ENCODE measurements around the gene MORF4L1.
"Not testable (repeated sequence)": the region's sequence is repeated elsewhere in the genome, so short reads cannot be mapped to it uniquely, and the experiment has no call there.

The MORF4L1 gene, protein sequence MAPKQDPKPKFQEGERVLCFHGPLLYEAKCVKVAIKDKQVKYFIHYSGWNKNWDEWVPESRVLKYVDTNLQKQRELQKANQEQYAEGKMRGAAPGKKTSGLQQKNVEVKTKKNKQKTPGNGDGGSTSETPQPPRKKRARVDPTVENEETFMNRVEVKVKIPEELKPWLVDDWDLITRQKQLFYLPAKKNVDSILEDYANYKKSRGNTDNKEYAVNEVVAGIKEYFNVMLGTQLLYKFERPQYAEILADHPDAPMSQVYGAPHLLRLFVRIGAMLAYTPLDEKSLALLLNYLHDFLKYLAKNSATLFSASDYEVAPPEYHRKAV

DNA sequence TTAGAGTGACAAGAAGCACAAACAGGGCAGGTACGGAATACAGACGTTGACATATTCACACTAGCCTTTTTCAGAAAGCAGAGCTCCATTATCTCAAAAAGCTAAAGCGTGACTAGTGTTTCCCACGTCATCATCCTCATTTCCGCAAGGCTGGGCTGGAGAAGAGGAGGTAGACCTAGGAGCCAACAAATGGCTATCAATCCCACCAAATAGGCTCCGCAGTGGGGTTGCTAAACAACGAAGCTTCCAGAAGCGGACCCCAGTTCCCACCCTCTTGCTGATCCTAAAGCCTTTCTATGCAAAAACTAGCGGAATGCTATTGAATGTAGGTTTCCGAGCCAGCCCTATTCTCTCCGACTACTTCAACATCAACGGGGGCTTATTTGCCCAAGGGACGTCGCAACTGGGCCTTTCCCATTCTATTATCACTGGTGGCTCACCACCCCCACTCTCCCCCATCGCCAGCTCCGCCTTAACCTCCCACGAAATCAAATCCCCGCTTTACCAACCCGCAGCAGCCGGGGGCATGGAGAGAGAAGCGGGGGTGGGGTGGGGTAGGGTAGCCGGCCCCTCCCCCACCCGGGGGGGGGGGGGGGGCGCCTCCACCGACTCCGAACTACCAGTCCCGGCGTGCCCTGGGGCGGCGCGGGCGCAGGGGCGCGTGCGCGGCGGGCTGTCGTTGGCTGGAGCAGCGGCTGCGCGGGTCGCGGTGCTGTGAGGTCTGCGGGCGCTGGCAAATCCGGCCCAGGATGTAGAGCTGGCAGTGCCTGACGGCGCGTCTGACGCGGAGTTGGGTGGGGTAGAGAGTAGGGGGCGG, at the start of gene MORF4L1:
TSS of gene MORF4L1 (plus strand) at position 736 of the 817 bp plus-strand sequence. CDS start 128 bp downstream, outside the sequence.
- peak; percentile 83 for DNase-seq (ENCODE audit: low spot score)

DNA sequence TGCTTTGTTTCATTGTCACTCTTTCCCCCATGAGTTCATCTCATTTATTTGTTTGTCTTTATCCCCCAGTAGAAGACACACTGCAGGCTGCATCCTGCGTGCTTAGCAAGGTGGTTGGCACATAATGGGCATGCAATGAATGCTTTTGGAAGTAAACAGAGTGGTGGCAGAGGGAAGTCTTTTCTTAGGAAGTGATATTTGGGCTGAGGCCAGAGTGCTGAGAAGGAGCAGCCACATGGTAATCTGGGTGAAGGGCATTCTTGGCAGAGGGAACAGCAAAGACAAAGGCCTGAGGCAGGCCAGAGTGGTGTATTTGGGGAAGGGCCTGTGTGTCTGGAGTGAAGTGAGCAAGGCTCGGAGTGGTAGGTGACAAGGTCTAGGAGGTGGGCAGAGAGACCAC, 43.8 kb upstream of the MORF4L1 start:
- DNase-seq (ENCODE audit: low spot score): no peak

DNA sequence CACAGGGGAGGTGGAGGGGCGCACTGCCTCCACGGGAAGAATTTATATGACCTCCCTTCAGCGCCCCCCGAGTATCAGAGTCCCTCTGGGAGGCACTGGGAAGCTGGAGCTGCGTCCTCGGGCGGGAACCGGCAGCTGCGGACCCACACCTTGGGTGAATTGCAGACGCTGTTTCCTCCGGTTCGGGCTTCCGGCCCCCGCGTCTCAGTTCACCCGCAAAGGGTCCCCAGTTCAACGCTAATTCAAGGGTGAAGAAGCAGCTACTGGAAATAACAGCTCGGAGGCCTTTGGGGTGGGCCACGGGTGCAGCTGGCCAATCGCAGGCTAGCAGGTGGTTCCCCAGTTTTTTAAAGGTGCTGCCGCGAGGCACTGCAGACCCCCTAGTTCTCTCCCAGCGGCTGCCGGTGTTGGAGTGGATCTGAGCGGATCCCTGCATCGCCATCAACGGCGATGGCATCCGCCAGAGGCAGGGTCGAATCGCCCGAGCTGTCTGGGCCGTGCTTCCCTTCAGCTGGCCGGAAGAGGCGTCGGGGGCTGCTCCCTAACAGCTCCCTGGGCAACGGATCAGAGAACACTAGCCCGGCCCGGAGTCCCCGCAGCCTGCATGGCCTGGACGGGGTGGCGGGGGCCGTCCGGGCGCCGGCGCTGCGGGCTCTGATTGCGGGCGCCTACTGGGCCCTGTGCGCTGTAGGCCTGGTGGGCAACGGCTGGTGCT, 42.0 kb upstream of the MORF4L1 start:
- no peak for DNase-seq (ENCODE audit: low spot score)

DNA sequence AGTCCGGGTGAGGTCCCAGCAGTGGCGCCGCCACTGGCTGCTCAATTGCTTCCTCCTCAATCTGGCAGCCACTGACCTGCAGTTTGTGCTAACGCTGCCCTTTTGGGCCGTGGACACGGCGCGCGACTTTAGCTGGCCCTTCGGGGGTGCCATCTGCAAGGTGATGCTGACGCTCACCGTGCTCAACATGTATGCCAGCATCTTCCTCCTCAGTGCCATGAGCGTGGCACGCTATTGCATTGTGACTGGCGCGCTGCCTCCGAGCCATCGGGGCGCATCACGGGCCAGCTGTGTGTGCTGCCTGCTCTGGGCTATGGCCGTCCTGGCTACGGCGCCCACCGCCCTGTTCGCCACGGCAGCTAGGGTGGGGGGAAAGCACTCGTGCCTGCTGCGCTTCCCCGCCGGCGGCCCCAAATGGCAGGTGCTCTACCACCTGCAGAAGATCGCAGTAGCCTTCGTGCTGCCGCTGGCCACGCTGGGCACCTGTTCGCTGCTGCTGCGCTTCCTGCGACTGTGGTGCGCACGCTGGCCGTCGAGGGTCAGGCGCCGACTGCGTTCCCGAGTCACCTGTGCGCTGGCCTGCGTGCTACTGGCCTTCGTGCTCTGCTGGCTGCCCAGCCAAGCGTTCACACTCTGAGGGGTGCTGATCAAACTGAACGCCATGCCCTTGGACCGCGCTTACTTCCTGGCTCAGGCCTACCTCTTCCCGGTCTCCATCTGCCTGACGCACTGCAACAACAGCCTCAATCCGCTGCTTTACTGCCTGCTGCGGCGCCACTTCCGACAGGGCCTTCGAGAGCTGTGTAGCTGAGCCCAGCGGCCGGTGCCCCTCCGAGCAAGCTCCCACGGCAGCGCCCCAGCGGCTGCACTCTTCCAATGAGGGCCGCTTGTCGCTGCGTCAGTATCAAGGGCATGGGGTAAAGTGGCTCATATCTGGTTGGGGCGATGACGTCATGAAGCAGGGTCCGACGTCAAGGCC, 41.2 kb upstream of the MORF4L1 start:
- DNase-seq (ENCODE audit: low spot score): no peak

DNA sequence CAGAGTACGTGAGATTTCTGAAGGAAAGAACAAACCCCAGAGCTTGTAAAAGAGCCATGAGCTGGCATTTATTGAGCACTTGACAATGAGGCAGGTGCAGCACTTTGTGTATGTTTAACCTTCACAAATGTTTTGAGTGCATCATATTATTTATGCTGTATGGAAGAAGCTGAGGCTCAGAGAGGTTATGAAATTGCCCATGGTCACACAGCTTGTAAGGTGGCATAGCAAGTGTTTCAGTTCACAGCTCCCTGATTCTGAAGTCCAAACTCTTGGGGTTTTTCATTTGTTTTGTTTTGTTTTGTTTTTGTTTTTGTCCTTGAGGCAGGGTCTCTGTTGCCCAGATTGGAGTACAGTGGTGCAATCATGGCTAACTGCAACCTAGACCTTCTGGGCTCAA, 36.4 kb upstream of the MORF4L1 start:
- DNase-seq (ENCODE audit: low spot score): no peak

DNA sequence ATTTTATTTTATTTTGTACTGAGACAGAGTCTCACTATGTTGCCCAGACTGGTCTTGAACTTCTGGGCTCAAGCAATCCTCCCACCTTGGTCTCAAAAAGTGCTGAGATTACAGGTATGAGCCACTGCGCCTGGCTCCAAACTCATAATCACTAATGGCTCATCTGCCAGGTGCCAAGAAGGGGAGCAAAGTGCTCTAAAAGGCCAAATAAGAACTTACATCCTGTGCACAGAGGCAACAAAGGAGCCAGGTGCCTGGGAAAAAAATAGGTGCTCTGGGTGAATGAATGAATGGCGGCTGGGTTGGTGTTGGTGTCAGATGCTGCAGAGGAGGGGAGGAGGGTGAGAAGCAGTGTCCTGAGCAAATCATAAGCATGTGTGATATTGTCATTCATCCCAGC, 35.6 kb upstream of the MORF4L1 start:
- DNase-seq (ENCODE audit: low spot score): no peak

DNA sequence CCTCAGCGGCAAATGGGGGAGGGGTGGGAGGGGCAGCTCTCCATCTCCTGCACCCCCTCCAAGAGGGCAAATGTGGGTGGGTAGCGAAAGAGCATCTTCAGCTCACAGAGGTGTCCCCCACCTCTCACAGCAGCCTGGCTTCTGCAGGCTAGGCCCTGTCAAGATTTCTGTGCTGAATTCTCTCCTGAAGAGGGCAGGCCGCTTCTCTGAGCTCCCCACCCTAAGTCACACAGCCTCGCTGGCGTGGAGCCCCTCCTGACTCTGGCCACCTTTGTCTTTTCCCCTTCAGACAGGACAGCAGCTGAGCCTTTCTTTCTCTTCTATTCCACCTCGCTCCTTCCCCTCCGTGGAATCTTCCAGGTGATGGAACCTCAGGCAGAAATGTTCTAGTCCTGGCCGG, 35.1 kb upstream of the MORF4L1 start:
- DNase-seq (ENCODE audit: low spot score): no peak

DNA sequence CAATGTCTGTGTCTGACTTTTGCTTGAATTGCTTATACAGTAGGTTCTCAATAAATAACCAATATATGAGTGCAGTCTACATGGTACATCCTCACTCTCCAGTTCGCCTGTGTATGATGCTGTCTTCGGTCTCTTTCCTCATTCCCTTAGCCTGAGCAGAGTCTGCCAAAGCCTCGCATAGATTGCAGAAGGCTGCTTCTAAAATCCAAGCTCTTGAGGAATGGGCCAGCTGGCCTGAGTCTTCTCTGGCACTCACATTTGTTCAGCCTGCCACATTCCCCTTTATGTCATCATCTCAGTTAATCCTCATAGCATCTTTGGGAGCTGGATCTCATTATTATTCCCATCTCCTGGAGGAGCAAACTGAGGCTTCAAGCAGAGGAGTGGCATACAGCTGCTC, 34.2 kb upstream of the MORF4L1 start:
- no peak for DNase-seq (ENCODE audit: low spot score)

DNA sequence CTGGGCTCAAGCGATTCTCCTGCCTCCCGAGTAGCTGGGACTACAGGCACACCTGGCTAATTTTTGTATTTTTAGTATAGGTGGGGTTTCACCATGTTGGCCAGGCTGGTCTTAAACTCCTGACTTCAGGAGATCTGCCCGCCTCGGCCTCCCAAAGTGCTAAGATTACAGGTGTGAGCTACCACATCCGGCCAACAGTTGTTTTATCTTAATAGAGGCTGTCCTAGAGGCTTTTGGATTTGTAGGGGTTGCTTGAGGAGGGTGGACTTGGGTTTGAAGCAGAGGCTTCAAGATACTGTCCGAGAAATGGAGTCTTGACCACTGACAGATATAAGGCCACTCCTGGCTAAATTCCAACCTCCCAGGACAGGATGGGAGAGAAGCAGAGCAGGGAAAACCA, 33.5 kb upstream of the MORF4L1 start:
- not testable (repeated sequence) for DNase-seq (ENCODE audit: low spot score)

DNA sequence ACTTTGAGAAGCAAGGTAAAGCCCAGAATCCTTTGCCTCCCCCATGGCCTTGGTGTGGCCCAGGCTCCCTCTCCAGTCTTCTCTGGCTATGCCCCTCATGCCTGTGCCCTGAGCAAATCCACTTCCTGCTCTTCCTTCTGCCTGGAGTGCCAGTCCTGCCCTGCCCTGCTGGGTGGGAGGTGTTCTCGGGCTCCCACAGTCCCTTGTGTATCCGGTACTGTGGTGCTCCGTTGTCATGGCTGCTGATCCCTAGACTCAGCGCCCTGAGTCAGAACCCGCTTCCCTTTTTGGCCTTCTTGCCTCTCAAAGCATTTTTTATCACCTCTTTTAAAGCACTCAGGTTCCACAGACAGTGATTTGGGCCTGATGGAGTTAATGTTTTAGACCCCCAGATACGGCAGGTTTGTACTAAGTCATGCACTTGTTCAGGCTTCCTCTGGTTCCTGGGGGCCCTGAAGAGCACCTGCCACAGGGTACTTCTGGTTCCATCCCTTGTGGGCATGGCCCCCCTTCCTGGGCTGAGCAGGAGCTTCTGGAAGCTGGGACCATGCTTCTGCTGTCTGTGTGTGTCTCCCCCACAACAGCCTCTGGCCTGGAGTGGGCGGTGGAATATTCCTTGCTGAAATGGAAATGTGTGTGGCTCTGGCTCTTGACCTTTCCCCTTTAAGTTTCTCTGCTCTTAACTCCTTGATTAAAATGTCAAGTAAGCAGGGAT, 31.9 kb upstream of the MORF4L1 start:
- DNase-seq (ENCODE audit: low spot score): no peak

DNA sequence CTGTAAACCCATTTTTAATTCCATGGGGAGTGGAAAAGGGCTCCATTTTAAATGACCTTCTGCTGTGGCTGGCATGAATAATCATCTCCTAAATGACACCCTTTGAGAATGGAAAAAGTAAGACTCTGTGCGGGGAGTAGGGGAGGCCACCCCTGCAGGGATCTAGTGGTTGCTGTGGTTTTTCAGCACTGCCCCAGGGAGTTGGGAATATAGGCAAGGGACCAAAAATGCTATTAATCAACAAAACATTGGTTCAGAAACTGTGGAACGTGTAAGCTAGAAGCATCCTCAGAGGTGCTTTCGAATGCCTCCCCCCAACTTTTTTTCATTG, 31.3 kb upstream of the MORF4L1 start:
- DNase-seq (ENCODE audit: low spot score): peak; percentile 24

DNA sequence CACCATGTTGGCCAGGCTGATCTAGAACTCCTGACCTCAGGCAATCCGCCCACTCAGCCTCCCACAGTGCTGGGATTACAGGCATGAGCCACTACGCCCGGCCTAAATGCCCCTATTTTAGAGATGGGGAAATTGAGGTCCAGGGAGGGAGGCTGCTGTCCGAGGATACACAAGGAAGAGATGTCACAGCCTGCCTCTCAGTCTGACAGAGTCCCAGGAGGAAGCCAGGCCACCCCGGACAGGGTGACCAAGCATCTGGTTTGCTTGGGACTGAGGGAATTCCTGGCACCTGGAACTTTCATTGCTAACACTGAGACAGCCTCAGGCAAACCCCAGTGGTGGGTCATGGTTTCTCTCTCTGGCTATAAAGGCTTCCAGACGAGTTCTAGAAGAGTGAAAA, 30.8 kb upstream of the MORF4L1 start:
- no peak for DNase-seq (ENCODE audit: low spot score)

DNA sequence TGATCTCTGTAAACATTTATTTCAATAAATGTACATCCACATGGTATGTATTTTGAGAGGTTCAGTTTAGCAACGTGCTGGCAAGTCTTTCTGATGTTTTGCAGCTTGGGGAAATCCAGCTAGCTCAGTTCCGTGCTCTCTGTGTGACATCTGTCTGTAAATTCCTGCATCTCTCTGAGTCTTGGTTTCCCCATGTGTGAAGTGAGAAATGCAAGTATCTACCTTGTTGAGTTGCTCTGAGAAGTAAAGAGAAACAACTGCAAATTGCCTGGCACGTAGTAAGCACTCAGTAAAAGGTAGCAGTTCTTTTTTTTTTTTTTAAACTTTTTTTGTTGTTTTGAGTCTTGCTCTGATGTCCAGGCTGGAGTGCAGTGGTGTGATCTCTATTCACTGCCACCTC, 30.2 kb upstream of the MORF4L1 start:
- no peak for DNase-seq (ENCODE audit: low spot score)

DNA sequence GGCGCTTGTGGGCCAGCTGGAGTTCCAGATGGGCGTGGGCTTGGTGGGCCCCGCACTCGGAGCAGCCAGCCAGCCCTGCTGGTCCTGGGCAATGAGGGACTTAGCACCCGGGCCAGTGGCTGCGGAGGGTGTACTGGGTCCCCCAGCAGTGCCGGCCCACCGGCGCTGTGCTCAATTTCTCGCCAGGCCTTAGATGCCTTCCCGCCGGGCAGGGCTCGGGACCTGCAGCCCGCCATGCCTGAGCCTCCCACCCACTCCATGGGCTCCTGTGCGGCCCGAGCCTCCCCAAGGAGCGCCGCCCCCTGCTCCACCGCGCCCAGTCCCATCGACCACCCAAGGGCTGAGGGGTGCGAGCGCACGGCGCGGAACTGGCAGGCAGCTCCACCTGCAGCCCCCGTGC, 25.8 kb upstream of the MORF4L1 start:
- DNase-seq (ENCODE audit: low spot score): not testable (repeated sequence)

DNA sequence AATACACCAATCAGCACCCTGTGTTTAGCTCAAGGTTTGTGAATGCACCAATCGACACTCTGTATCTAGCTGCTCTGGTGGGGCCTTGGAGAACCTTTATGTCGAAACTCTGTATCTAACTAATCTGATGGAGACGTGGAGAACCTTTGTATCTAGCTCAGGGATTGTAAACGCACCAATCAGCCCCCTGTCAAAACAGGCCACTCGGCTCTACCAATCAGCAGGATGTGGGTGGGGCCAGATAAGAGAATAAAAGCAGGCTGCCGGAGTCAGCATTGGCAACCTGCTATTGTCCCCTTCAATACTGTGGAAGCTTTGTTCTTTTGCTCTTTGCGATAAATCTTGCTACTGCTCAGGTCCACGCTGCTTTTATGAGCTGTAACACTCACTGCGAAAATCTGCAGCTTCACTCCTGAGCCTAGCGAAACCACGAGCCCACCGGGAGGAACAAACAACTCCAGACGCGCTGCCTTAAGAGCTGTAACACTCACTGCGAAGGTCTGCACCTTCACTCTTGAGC, 25.2 kb upstream of the MORF4L1 start:
- DNase-seq (ENCODE audit: low spot score): not testable (repeated sequence)

DNA sequence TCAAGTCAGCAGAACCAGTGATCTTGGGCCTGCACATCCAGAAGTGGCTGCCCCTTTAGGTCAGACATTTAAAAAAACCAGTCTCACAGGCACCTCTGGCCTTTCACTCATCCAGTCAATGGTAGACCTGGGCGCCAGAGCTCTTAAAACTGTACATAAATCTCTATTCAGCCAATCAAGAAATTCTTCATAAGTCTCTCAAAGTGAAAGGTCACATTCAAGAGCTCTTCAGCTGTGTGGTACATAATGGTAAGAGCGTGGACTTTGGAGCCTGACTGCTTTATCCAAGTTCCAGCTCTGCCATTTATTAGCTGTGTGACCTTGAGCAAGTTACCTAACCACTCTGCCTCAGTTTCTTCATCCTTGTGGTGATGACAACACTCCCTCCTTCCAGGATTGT, 22.3 kb upstream of the MORF4L1 start:
- no peak for DNase-seq (ENCODE audit: low spot score)

DNA sequence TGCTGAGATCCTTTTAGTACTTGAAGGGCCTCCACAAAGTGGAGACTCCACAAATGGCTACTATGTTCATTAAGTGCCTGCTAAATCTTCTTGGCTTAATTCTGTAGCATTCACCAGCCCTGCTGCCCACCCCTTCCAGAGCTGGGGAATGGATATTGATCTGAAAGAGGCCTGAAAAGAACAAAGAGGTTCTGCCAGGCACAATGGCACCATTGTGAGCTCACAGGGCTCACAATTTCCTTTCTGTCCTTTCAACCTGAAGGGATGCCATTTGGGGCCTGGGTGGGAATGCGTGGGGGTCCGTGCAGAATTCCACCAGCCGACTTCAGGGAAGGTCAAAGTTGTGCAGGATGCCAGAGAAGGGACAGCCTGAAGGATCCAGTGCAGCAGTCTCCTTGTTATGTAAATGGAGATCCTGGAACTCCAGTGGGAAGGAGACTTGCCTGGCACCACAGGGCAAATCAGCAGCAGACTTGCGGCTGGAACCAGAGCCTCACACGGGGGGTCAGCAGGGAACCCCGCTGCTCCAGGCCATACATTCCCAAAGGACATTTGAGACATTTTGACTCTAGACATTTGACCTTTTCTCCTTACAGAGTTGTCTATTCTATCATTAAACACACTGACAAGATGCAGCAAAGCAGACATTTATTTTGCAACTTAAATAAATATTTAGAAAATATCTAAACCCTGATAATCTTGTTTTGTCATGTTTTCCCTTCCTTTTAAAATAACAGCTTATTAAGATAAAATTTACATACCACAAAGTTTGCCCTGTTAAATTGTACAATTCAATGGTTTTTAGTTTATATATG, 21.5 kb upstream of the MORF4L1 start:
- peak; percentile 35 for DNase-seq (ENCODE audit: low spot score)

DNA sequence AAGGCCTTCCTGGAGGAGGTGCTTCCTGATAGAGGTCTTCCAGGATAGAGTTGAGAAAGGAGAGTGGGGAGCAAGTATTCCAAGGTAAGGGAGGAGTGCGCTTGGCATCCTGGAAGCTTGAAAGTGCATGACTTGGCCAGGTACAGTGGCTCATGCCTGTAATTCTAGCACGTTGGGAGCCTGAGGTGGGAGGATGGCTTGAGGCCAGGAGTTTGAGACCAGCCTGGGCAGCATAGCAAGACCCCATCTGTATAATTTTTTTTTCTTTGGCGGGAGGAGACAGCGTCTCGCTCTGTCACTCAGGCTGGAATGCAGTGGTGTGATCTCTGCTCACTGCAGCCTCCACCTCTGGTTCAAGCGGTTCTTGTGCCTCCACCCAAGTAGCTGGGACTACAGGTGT, 19.2 kb upstream of the MORF4L1 start:
- DNase-seq (ENCODE audit: low spot score): no peak

DNA sequence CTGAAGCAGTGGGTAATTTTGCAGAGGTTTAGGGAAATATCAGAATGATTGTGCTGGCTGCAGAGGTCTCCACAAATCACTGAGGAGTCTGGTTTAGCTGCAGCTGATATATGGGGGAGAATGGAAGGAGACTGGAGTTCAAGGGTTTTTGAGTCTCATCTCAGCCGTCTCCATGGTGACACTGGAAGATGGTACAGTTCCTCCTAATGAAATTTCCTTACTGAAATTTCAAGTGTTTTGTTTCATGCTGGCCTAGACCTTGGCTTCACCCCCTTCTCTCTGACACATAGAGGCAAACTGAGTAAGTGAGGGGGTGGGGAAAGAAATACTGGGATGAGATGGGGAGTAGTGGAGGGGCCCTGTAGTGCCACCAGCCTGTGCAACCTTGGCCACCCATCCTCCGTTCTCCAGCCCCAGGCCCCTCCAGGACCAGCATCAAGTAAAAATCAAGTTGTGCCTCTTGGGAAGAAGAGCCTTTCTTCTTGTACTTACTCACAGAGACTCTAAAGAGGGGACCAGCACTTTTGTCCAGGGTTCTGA, 17.8 kb upstream of the MORF4L1 start:
- no peak for DNase-seq (ENCODE audit: low spot score)

DNA sequence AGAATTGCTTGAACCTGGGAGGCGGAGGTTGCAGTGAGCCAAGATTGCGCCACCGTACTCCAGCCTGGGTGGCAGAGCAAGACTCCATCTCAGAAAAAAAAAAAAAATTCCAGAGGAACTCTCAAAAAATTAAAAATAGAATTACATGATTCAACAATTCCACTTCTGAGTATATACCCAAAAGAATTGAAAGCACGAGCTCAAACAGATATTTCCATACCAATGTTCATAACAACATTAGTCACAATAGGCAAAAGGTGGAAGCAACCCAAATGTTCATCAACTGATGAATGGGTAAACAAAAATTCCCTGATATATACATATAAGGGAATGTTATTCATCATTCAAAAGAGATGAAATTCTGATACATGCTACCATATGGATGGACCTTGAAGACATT, 16.9 kb upstream of the MORF4L1 start:
- DNase-seq (ENCODE audit: low spot score): no peak

All from COLO829 (cell line).